AG10803 (cell line): ENCODE measurements around the gene SENP6.

Experiments used
- DNase-seq: peaks from one replicate; pipeline ENCODE4 v3.0.0; 2010; ENCODE audit warnings: low read depth
- H3K4me3 ChIP-seq: 2 replicates; pipeline ENCODE4 v1.5.1; 2011; ENCODE audit warnings: mild to moderate bottlenecking, low read length, control low read depth
- TF ChIP-seq, protein P1 (sequence below): conservative IDR thresholded peaks from 2 replicates; pipeline ENCODE4 v1.5.1; 2011; ENCODE audit warnings: mild to moderate bottlenecking, low read length, control low read depth, inconsistent platforms

The SENP6 gene

GRCh38 chr6:75600768-75601167 lies 912 bp upstream of the SENP6 start:
- H3K4me3 ChIP-seq = peak overlapping the region; percentile 64
- TF ChIP-seq, protein P1, sequence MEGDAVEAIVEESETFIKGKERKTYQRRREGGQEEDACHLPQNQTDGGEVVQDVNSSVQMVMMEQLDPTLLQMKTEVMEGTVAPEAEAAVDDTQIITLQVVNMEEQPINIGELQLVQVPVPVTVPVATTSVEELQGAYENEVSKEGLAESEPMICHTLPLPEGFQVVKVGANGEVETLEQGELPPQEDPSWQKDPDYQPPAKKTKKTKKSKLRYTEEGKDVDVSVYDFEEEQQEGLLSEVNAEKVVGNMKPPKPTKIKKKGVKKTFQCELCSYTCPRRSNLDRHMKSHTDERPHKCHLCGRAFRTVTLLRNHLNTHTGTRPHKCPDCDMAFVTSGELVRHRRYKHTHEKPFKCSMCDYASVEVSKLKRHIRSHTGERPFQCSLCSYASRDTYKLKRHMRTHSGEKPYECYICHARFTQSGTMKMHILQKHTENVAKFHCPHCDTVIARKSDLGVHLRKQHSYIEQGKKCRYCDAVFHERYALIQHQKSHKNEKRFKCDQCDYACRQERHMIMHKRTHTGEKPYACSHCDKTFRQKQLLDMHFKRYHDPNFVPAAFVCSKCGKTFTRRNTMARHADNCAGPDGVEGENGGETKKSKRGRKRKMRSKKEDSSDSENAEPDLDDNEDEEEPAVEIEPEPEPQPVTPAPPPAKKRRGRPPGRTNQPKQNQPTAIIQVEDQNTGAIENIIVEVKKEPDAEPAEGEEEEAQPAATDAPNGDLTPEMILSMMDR = no peak
- DNase-seq = no peak

DNA sequence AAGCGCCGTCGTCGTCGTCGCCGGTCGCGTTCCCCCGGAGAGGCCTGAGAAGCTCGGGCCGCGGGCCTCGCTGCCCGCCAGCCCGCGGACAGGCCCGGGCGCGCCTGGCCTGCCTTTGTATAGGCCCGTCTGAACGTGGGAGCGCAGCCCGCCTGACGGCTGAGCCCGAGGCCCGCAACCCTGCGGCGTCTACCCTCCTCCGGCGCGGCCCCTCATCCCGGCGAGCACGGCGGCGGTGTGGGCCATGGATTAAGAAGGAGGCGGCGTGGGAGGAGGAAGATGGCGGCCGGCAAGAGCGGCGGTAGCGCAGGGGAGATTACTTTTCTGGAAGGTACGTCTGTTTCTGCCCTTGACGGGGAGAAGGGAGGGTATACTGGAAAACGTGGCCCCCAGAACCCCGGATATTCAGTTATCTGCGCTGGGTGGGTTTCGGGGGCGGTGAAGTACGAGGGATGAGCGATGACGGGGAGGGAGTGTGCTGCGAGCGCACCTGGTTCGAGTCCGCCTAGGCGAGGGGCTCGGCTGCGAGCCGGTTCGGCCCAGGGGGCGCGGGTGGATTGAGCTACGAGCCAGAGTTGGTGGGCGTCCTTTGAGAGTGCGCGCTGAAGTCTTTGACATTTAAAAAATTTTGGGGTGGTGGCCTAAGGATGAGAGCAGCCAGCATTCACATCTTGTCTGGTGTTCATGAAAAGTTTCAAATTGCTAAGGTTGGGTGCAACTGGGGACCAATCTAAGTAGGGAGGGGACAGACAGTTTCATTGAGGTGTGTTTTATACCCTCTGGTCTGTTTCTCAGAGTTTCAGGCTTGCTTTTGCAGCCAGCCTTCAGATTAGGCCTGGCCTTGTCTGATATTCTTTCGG lies 796 bp downstream of the SENP6 start:
- peak overlapping the region; percentile 82 for H3K4me3 ChIP-seq
- peak; percentile 59 for DNase-seq
- TF ChIP-seq, protein P1 = no peak

DNA sequence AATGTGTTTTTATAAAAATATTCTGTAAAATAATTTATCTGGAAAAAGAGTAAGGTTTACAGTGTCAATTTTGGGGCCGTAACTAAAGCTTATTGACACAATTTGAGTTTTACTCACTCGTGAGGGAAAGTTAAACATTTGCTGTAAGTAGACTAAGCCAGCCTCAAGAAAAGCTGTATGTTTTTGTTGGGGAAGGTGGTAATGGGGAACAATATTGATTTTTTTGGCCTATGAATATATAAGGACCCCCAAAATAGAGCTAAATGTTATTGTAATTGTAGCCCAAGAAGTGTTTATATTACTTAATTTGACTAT lies 1.4 kb downstream of the SENP6 start:
- H3K4me3 ChIP-seq = peak overlapping the region; percentile 82
- TF ChIP-seq, protein P1 = no peak
- no peak for DNase-seq

GRCh38 chr6:75604294-75604693 lies 2.6 kb downstream of the SENP6 start:
- peak overlapping the region; percentile 82 for H3K4me3 ChIP-seq
- TF ChIP-seq, protein P1 = no peak
- DNase-seq = no peak

DNA sequence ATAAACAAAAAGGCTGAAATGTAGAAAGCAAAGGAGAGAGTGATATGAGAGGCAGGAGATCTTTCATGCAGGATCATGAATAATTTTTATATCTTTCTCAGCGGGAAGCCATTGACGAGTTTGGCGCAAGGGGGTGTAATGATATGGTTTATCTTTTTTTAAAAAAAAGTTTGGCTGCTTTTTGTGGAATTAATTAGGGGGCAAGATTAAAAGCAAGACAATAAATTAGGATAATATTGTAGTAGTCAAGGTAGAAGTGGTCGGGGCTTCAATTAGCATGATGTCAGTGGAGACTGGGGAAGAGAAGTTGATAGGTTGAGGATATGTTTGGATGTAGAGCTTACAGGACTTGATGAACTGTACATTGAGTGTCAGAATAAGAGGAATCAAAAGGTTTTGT lies 4.0 kb downstream of the SENP6 start:
- TF ChIP-seq, protein P1 = no peak
- H3K4me3 ChIP-seq = no peak overlapping the region
- no peak for DNase-seq

DNA sequence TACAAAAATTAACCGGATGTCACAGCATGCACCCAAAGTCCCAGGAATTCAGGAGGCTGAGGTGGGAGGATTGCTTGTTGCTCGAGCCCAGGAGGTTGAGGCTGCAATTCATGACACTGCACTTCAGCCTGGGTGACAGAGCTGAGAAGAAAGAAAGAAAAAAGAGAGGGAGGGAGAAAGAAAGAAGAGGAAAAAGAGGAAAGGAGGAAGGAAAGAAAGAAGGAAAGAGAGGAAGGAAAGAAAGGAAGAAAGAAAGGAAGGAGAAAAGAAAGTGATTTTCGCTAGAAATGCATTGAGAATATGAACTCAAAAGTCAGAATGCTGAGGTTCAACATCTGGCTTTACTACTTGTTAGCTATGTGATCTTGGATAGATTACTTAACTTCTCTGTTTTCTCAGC lies 6.6 kb downstream of the SENP6 start:
- no peak for DNase-seq
- TF ChIP-seq, protein P1 = no peak
- no peak overlapping the region for H3K4me3 ChIP-seq

- TF ChIP-seq, protein P1 = no peak
- no peak overlapping the region for H3K4me3 ChIP-seq
Measured at GRCh38 chr6:75608956-75609533, 7.4 kb downstream of the SENP6 start.

More at GRCh38 chr6:75608956-75609533, 7.4 kb downstream of the SENP6 start:
- DNase-seq = no peak
